ENCODE data around the gene NLRP4.

- TF ChIP-seq POLR2A (IDR thresholded peaks at IDR 0.05) (no peak), EP300 (IDR thresholded peaks at IDR 0.05) (no peak)
- TF ChIP-seq, protein P1, sequence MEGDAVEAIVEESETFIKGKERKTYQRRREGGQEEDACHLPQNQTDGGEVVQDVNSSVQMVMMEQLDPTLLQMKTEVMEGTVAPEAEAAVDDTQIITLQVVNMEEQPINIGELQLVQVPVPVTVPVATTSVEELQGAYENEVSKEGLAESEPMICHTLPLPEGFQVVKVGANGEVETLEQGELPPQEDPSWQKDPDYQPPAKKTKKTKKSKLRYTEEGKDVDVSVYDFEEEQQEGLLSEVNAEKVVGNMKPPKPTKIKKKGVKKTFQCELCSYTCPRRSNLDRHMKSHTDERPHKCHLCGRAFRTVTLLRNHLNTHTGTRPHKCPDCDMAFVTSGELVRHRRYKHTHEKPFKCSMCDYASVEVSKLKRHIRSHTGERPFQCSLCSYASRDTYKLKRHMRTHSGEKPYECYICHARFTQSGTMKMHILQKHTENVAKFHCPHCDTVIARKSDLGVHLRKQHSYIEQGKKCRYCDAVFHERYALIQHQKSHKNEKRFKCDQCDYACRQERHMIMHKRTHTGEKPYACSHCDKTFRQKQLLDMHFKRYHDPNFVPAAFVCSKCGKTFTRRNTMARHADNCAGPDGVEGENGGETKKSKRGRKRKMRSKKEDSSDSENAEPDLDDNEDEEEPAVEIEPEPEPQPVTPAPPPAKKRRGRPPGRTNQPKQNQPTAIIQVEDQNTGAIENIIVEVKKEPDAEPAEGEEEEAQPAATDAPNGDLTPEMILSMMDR (IDR thresholded peaks at IDR 0.05), result no peak
Observed at GRCh38 chr19:55838251-55838650, 1.9 kb downstream of the NLRP4 start.

Measured in tibial nerve (tissue), 4 donors.